Activated naive CD8-positive, alpha-beta T cell treated with anti-CD3 and anti-CD28 coated beads for 36 hours (primary cell): ENCODE results near the gene MLYCD. TPM values are rescaled to one million over a fixed set of nuclear protein-coding genes. Genes with fewer than 3 reads are reported as not detected.

Source experiments
- DNase-seq: peaks from one replicate; pipeline ENCODE4 v3.0.0; 2021
- H3K27ac Mint-ChIP-seq: one replicate; pipeline ENCODE4 v1.8.0; 2022; ENCODE audit warnings: mild to moderate bottlenecking, moderate library complexity, mixed read lengths
- H3K27me3 Mint-ChIP-seq: one replicate; pipeline ENCODE4 v1.8.0; 2022; ENCODE audit warnings: mild to moderate bottlenecking, mixed read lengths
- H3K36me3 Mint-ChIP-seq: one replicate; pipeline ENCODE4 v1.8.0; 2021; ENCODE audit warnings: mild to moderate bottlenecking, mixed read lengths
- H3K4me1 Mint-ChIP-seq: one replicate; pipeline ENCODE4 v1.8.0; 2021; ENCODE audit warnings: mixed read lengths
- H3K4me3 Mint-ChIP-seq: one replicate; pipeline ENCODE4 v1.8.0; 2022; ENCODE audit warnings: mild to moderate bottlenecking, moderate library complexity, mixed read lengths
- H3K9me3 Mint-ChIP-seq: one replicate; pipeline ENCODE4 v1.8.0; 2022; ENCODE audit warnings: mixed read lengths
- total RNA-seq, 2 experiments: library from RNA; stranded (reverse); gene quantifications; one replicate each; pipeline ENCODE4 v1.2.3, GENCODE V29; 2021

The MLYCD gene
- total RNA-seq, 2 experiments from 2014 or later, result 2.4 TPM

DNA sequence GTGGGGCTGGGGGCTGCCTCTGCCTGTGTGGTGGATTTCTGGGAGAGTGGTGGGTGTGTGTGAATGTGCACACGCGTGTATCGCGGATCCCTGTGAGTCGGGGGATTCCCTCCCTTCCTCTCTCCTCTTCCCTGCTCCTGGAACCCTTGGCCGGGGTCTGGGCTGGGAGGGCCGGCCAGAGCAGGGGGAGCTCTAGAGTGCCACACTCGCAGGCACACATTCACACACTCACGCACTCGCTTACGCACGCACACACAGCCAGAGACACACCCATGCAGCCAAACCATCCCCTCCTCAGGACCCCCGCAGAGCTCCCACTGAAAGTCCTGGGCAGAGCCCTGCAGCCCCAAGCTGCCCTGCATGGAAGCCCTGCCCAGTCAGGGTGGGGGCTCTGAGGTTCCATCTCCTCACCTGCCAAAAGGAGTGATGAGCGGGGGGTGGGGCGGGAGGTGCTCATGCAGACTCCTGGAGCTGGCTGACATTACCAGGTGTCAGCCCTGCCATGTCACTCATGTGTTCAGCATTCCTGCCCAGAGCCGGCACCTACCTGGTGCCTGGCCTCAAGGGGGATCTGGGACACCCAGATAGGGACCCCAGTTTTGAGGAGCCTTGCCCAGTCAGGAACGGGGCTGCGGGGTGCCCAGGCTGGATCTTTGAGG lies 71.0 kb downstream of the MLYCD start:
- Mint-ChIP-seq H3K27me3 (peaks cover 33% of the 10 kb centered on the region), H3K9me3 (no peaks in the 10 kb centered on the region), H3K4me3 (no peak overlapping the region), H3K27ac (no peak overlapping the region), H3K36me3 (no peaks in the 10 kb centered on the region), H3K4me1 (no peaks in the 10 kb centered on the region)
- no peak for DNase-seq

DNA sequence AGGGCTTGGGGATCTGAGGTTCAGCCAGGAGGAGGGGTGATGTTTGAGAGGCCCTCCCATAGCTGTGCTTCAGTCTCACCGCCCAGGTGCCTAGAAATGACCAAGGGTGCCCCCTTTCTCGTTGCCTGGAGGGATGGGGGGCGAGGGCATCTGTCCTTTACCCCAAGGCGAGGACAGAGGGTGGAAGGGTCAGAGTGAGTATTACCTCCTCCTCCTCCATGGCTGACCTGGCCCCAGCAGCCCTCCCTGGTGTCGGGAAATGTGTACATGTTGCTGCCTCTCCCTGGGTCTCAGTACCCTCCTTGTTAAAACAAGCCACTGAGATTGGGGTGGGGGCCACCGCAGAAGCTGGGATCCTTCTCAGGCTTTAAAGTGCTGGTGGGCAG lies 71.5 kb downstream of the MLYCD start:
- Mint-ChIP-seq H3K36me3 (no peaks in the 10 kb centered on the region), H3K4me3 (no peak overlapping the region), H3K9me3 (no peaks in the 10 kb centered on the region), H3K4me1 (no peaks in the 10 kb centered on the region), H3K27me3 (peaks cover 36% of the 10 kb centered on the region), H3K27ac (no peak overlapping the region)
- DNase-seq, result no peak

DNA sequence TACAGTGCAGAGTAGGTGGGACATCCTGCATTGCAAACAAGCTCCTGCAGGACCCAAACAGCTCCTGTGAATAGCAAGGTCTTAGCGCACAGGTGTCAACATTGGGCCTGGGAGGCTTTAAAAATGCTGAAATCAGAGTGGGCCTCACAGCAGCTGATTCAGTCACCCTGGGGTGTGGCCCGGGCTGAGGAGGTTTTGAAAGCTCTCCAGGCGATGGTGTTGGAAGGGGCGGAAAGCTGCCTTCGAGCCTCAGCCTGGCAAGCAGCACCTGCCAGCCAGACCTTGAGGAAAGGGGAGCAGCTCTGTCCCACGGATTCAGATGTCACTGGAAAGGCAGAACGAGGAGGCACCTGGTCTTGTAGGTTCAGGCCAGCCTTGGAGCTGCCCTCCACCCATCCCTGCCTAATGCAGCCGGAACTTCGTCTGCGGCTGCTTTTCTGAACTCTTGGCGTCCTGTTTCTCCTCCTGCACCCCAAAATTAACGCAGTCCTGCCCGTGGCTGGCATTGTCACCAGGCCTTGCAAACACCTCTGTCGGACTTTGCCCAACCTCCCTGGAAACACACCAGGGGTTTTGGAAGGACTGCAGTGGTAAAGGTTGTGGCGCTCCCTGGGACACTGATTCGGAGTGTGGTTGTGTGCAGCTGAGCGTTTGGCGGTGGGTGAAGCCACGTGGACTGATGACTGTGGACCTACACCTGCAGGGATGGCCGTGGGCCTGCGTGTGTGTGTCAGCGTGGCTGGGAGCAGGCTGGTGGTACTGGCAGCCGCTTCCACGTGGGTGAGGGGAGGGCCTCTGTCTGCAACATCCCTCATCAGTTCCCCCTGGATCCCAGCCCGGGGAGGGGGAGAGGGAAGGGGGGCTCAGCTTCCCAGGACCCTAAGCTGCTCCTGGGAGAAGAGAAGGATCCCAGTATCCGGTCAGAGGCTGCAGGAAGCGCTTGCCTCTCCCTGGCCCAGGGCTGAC lies 72.5 kb downstream of the MLYCD start:
- Mint-ChIP-seq H3K27me3 (peaks cover 36% of the 10 kb centered on the region), H3K9me3 (no peaks in the 10 kb centered on the region)
- no peak for DNase-seq

GRCh38 chr16:83972256-83973008 lies 73.5 kb downstream of the MLYCD start:
- Mint-ChIP-seq H3K27me3 (peaks cover 36% of the 10 kb centered on the region), H3K36me3 (no peaks in the 10 kb centered on the region), H3K27ac (no peak overlapping the region), H3K4me1 (no peaks in the 10 kb centered on the region), H3K9me3 (no peaks in the 10 kb centered on the region), H3K4me3 (no peak overlapping the region)
- DNase-seq, result no peak

More for the DNA sequence above, 72.5 kb downstream of the MLYCD start:
- no peak overlapping the region for H3K27ac Mint-ChIP-seq
- H3K4me3 Mint-ChIP-seq, result no peak overlapping the region
- H3K4me1 Mint-ChIP-seq, result no peaks in the 10 kb centered on the region
- H3K36me3 Mint-ChIP-seq, result no peaks in the 10 kb centered on the region

- Mint-ChIP-seq H3K9me3 (no peaks in the 10 kb centered on the region), H3K4me1 (no peaks in the 10 kb centered on the region), H3K36me3 (no peaks in the 10 kb centered on the region), H3K4me3 (no peak overlapping the region), H3K27me3 (peaks cover 30% of the 10 kb centered on the region), H3K27ac (no peak overlapping the region)
- DNase-seq, result no peak
Measured at GRCh38 chr16:83973077-83973476, 74.2 kb downstream of the MLYCD start.

DNA sequence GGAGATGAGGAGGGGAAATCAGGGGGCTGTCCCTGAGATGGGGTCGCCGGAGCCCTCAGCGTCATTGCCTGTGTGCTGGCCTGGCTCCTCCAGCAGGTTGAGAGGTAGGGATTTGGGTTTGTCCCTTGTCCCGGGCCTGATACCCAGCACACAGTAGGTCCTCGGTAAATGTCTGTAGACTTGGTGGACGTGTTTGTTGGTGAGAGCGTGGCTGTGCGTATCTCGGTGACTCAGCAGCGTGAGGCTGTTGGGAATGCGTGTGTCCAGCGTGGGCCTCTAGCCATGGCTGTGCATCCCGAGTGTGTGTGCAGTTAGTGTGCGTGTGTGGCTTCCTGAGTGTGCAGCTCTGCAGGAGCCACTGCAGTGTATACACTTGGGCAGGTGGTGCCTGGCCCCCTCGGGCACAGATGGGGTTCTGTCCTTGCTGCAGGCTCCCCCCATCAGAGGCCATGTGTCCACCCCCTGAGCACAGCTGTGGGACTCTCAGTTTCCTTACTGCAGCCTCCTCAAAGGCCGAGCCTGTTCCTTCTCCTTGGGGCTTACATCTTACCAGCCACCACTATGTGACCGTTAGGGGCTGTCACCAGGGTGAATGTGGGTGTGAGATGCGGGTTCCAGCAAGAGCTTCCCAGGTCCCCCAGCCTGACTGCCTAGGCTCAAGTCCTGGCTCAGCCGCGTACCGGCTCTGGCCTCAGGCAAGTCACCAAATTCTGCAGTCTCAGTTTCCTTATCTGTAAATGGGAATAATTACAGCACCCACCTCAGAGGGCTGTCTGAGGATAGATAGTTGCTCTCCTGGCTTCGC lies 74.9 kb downstream of the MLYCD start:
- Mint-ChIP-seq H3K9me3 (peaks cover 2% of the 10 kb centered on the region), H3K4me1 (no peaks in the 10 kb centered on the region), H3K27me3 (peaks cover 30% of the 10 kb centered on the region), H3K4me3 (no peak overlapping the region), H3K36me3 (no peaks in the 10 kb centered on the region), H3K27ac (no peak overlapping the region)
- no peak for DNase-seq

DNA sequence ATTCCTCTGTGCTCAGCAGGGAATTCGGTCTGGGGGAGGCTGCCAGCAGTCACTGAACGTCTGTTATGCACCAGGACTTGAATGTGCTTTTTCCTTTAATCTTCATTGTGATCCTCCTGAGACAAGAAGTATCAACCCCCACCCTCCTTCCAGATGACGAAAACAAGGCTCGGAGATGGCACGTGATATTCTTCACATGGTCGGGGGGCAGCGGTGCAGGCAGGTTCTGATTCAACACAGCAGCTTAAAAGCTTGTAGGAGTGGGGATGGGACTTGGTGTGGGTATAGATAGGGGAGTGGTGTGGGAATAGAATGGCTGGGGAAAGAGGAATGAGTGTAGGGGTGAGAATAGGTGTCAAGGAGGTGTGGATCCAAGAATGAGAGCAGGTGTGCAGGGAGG lies 75.6 kb downstream of the MLYCD start:
- no peak overlapping the region for H3K27ac Mint-ChIP-seq
- H3K36me3 Mint-ChIP-seq, result no peaks in the 10 kb centered on the region
- H3K4me1 Mint-ChIP-seq, result no peaks in the 10 kb centered on the region
- peaks cover 5% of the 10 kb centered on the region for H3K9me3 Mint-ChIP-seq
- H3K4me3 Mint-ChIP-seq, result no peak overlapping the region
- DNase-seq, result no peak
- peaks cover 24% of the 10 kb centered on the region for H3K27me3 Mint-ChIP-seq

- Mint-ChIP-seq H3K36me3 (no peaks in the 10 kb centered on the region), H3K9me3 (peaks cover 5% of the 10 kb centered on the region), H3K27me3 (peaks cover 12% of the 10 kb centered on the region), H3K27ac (no peak overlapping the region), H3K4me3 (no peak overlapping the region), H3K4me1 (no peaks in the 10 kb centered on the region)
- DNase-seq, result no peak
Measured at GRCh38 chr16:83975590-83976260, 76.8 kb downstream of the MLYCD start.

Other genes starting within 250 kb of the MLYCD start
- 10 to 100 TPM; 70.6 to 82.0 TPM for gene HSBP1, start 91.1 kb upstream of the MLYCD start, total RNA-seq
- 1 to 10 TPM in 1 of 2 experiments, under 1 TPM in 1; 0.92 to 1.8 TPM for gene OSGIN1, start 54.1 kb downstream of the MLYCD start, total RNA-seq
- not detected for gene NECAB2, start 69.1 kb downstream of the MLYCD start, total RNA-seq
- gene SLC38A8, start 143.7 kb downstream of the MLYCD start, total RNA-seq, result not detected
- gene MBTPS1, start 217.8 kb downstream of the MLYCD start, total RNA-seq, result 10 to 100 TPM; 29.6 to 30.2 TPM
- 10 to 100 TPM; 13.2 to 13.9 TPM for gene HSDL1, start 246.1 kb downstream of the MLYCD start, total RNA-seq
- under 1 TPM in 1 of 2 experiments, not detected in 1; 0.33 TPM for gene DNAAF1, start 246.2 kb downstream of the MLYCD start, total RNA-seq